Hepatocyte (in vitro differentiated cells): ENCODE results near the gene GAL3ST2.

Experiments used
- EZH2 ChIP-seq: fragments of 200-600 bp; sonication (generic); IDR thresholded peaks from 2 replicates; pipeline ENCODE4 v1.6.1; 2016; ENCODE audit warnings: antibody characterized with exemption, mild to moderate bottlenecking, borderline replicate concordance
- EZH2phosphoT487 ChIP-seq: fragments of 200-600 bp; sonication (generic); IDR thresholded peaks from one replicate; pipeline ENCODE4 v1.6.1; 2018; ENCODE audit warnings: antibody characterized with exemption, mild to moderate bottlenecking, low read depth, moderate library complexity; ENCODE audit not compliant: unreplicated experiment, severe bottlenecking
- TF ChIP-seq, protein P1 (sequence below): fragments of 200-600 bp; sonication (generic); IDR thresholded peaks from 2 replicates; pipeline ENCODE4 v1.5.1; 2016; ENCODE audit warnings: antibody characterized with exemption, mild to moderate bottlenecking; ENCODE audit not compliant: poor library complexity

- TF ChIP-seq EZH2: no peak
- TF ChIP-seq, protein P1, sequence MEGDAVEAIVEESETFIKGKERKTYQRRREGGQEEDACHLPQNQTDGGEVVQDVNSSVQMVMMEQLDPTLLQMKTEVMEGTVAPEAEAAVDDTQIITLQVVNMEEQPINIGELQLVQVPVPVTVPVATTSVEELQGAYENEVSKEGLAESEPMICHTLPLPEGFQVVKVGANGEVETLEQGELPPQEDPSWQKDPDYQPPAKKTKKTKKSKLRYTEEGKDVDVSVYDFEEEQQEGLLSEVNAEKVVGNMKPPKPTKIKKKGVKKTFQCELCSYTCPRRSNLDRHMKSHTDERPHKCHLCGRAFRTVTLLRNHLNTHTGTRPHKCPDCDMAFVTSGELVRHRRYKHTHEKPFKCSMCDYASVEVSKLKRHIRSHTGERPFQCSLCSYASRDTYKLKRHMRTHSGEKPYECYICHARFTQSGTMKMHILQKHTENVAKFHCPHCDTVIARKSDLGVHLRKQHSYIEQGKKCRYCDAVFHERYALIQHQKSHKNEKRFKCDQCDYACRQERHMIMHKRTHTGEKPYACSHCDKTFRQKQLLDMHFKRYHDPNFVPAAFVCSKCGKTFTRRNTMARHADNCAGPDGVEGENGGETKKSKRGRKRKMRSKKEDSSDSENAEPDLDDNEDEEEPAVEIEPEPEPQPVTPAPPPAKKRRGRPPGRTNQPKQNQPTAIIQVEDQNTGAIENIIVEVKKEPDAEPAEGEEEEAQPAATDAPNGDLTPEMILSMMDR: no peak
- no peak for TF ChIP-seq EZH2phosphoT487
Observed at GRCh38 chr2:241775223-241776177, 1.1 kb upstream of the GAL3ST2 start.
